ENCODE results near the gene KCNJ5. TPM values are rescaled to one million over a fixed set of nuclear protein-coding genes. Genes with fewer than 3 reads are reported as not detected.

The KCNJ5 gene
- total RNA-seq, result under 0.01 and 0.54 TPM in 2 replicates

GRCh38 chr11:128890543-128891368 lies at the start of gene KCNJ5:
KCNJ5 (plus strand) TSS chr11:128891356; CDS start chr11:128911274, 19,918 bp downstream.

GRCh38 chr11:128867277-128867676 lies 23.9 kb upstream of the KCNJ5 start, which contains the start of gene KCNJ1:
KCNJ1 (minus strand) TSS chr11:128867296; CDS start chr11:128840243, 27,053 bp downstream.

GRCh38 chr11:128942817-128943427 lies 51.8 kb downstream of the KCNJ5 start, which contains the start of gene TP53AIP1:
TP53AIP1 (minus strand) TSS chr11:128942871; CDS start chr11:128937818, 5,053 bp downstream.

Other genes with a start within 250 kb of the KCNJ5 start
- 0.11 TPM in 1 of 2 replicates, not detected in the other for gene FLI1, start 197.3 kb upstream of the KCNJ5 start, total RNA-seq
- gene KCNJ1, start 24.1 kb upstream of the KCNJ5 start, total RNA-seq, result not detected in 2 replicates
- 0.33 and 0.39 TPM in 2 replicates for gene TP53AIP1, start 51.5 kb downstream of the KCNJ5 start, total RNA-seq

All from placental epithelial cell (primary cell).